SU-DHL-6 (cell line): Measurements from ENCODE around the gene UNK.

Experiments
- H2AFZ ChIP-seq: fragments of 200-600 bp; sonication (generic); 2 replicates; pipeline ENCODE4 v1.6.1; 2014; ENCODE audit warnings: low read depth, mild to moderate bottlenecking, moderate library complexity, mixed read lengths, antibody characterized with exemption, low read length; ENCODE audit not compliant: severe bottlenecking
- H3F3A ChIP-seq: fragments of 200-600 bp; shearing (Covaris generic); 2 replicates; pipeline ENCODE4 v1.6.0; 2016; ENCODE audit warnings: antibody characterized with exemption, mild to moderate bottlenecking; ENCODE audit not compliant: insufficient read depth
- H3K27ac ChIP-seq: fragments of 200-600 bp; sonication (generic); 2 replicates; pipeline ENCODE4 v1.5.1; 2016; ENCODE audit warnings: low read depth, mild to moderate bottlenecking, low read length, moderate library complexity, mixed read lengths
- H3K27me3 ChIP-seq: fragments of 200-600 bp; sonication (generic), shearing (Covaris generic); 2 replicates; pipeline ENCODE4 v1.6.0; 2014; ENCODE audit warnings: mild to moderate bottlenecking, low read length
- H3K36me3 ChIP-seq: fragments of 200-600 bp; sonication (generic); 2 replicates; pipeline ENCODE4 v1.6.1; 2014; ENCODE audit warnings: mild to moderate bottlenecking, low read length, mixed read lengths
- H3K4me2 ChIP-seq: fragments of 300-600, 200-600 bp; shearing (Covaris generic), sonication (generic); 2 replicates; pipeline ENCODE4 v1.6.0; 2014; ENCODE audit warnings: low read length, low read depth, mild to moderate bottlenecking; ENCODE audit not compliant: poor library complexity, severe bottlenecking
- H3K4me3 ChIP-seq: fragments of 200-600 bp; sonication (generic); 2 replicates; pipeline ENCODE4 v1.5.1; 2014; ENCODE audit warnings: antibody characterized with exemption, low read length, mild to moderate bottlenecking, mixed read lengths; ENCODE audit not compliant: insufficient read depth, poor library complexity, severe bottlenecking
- H3K79me2 ChIP-seq: fragments of 200-600 bp; sonication (generic); 2 replicates; pipeline ENCODE4 v1.6.1; 2014; ENCODE audit warnings: mild to moderate bottlenecking, low read length, moderate library complexity; ENCODE audit not compliant: insufficient read depth
- H3K9ac ChIP-seq: fragments of 200-600 bp; sonication (generic); 2 replicates; pipeline ENCODE4 v1.7.0; 2014; ENCODE audit warnings: mild to moderate bottlenecking, low read length
- H3K9me2 ChIP-seq: fragments of 200-600 bp; sonication (generic); replicated peaks from 2 replicates; pipeline ENCODE4 v1.6.1; 2014; ENCODE audit warnings: low read length; ENCODE audit not compliant: insufficient read depth
- H3K9me3 ChIP-seq: fragments of 200-600 bp; sonication (generic); 2 replicates; pipeline ENCODE4 v1.6.1; 2014; ENCODE audit warnings: low read length, mixed read lengths; ENCODE audit not compliant: insufficient read depth
- H4K20me1 ChIP-seq: fragments of 200-600 bp; sonication (generic); 2 replicates; pipeline ENCODE4 v1.6.1; 2014; ENCODE audit warnings: low read depth, mild to moderate bottlenecking, antibody characterized with exemption, low read length, moderate library complexity, mixed read lengths
- EZH2phosphoT487 ChIP-seq: fragments of 200-600 bp; sonication (generic), shearing (Covaris generic); conservative IDR thresholded peaks from 2 replicates; pipeline ENCODE4 v1.6.1; 2018; ENCODE audit warnings: mild to moderate bottlenecking, antibody characterized with exemption, low read length, moderate library complexity, mixed read lengths
- TF ChIP-seq, protein P1 (sequence below): fragments of 200-600 bp; sonication (generic); IDR thresholded peaks from one replicate; pipeline ENCODE4 v1.5.1; 2017; ENCODE audit warnings: antibody characterized with exemption, mild to moderate bottlenecking, low read length, moderate library complexity; ENCODE audit not compliant: insufficient read depth, poor library complexity, severe bottlenecking

The UNK gene

DNA sequence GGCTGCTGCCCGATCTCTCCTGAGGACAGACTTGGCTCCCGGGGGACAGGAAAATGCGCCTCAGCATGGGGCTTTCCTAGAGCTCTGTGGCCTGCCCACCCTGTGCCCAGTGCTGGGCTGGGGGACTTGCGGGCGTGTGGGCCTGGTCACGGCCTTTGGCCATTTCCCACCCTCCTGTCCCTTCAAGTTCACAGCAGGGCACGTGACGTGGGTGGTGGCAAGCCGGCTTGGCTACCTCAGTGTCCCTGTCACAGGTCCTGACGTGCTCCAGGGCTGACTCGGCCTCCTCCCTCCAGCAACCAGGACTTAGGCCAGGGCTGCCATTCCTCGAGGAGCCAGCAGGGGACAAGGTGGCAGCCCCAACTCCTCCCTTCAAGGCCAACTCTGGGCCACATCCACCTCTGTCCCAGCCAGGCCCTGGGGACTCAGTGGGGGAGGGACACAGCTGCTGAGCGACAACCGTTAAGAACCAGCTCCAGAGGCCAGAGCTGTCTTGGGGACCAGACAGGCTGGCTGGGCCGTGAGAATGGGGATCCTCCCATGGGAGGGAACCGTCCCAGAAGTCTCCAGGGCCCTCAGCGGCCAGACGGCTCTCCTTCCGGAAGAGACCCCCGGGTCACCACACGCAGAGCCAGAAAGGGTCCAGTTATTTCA is 60.6 kb downstream of the UNK start:
- no peaks in the 10 kb centered on the region for H3F3A ChIP-seq
- H3K9me3 ChIP-seq = no peaks in the 10 kb centered on the region
- no peaks in the 10 kb centered on the region for H3K9me2 ChIP-seq
- no peak overlapping the region for H3K4me2 ChIP-seq
- H3K27me3 ChIP-seq = no peaks in the 10 kb centered on the region
- H3K36me3 ChIP-seq = no peaks in the 10 kb centered on the region
- no peaks in the 10 kb centered on the region for H4K20me1 ChIP-seq
- H3K9ac ChIP-seq = no peak overlapping the region
- H3K27ac ChIP-seq = no peak overlapping the region
- no peak overlapping the region for H3K4me3 ChIP-seq
- TF ChIP-seq, protein P1, sequence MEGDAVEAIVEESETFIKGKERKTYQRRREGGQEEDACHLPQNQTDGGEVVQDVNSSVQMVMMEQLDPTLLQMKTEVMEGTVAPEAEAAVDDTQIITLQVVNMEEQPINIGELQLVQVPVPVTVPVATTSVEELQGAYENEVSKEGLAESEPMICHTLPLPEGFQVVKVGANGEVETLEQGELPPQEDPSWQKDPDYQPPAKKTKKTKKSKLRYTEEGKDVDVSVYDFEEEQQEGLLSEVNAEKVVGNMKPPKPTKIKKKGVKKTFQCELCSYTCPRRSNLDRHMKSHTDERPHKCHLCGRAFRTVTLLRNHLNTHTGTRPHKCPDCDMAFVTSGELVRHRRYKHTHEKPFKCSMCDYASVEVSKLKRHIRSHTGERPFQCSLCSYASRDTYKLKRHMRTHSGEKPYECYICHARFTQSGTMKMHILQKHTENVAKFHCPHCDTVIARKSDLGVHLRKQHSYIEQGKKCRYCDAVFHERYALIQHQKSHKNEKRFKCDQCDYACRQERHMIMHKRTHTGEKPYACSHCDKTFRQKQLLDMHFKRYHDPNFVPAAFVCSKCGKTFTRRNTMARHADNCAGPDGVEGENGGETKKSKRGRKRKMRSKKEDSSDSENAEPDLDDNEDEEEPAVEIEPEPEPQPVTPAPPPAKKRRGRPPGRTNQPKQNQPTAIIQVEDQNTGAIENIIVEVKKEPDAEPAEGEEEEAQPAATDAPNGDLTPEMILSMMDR = no peak
- TF ChIP-seq EZH2phosphoT487 = no peak
- no peaks in the 10 kb centered on the region for H3K79me2 ChIP-seq
- no peak overlapping the region for H2AFZ ChIP-seq

DNA sequence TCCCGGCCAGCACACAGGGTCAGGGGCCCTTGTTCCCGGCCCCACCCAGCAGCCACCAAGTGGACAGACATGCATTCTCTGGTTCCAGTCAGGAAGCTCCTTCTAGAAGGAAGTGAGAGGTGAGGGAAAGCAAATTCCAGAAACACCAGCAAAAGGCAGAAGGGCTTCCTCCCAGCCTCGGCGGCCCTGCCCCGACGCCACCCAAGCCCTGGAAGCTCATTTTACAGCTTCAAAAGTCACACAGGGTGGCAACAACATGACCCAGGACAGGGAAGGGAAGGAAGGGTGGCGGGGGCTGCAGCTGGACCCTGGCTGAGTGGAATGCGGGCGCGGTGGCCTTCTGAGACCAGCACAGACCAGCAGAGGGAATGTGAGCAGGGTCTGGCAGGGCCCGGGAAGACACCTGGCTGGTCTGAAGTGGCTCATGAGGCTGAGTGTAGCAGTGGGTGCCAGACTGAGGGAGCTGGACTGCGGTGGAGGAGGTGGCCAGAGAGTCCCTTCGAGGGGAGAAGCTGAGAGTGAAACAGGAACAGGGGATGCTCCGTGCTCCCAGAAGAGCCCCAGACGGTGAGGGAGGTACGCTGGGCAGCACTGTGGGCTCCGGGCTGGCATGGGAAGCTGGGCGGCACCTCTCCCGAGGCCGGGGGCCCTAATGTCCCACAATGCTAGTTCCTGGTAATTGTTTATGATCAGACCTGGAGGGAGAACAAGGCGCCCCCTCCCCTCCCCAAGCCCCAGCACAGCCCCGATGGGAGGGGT is 61.5 kb downstream of the UNK start:
- Histone ChIP-seq H3K4me3 (no peak overlapping the region), H3K27me3 (no peaks in the 10 kb centered on the region), H2AFZ (no peak overlapping the region), H3K27ac (no peak overlapping the region), H3K36me3 (no peaks in the 10 kb centered on the region), H3K4me2 (no peak overlapping the region), H3F3A (no peaks in the 10 kb centered on the region), H4K20me1 (no peaks in the 10 kb centered on the region), H3K9ac (no peak overlapping the region), H3K9me2 (no peaks in the 10 kb centered on the region), H3K79me2 (no peaks in the 10 kb centered on the region), H3K9me3 (no peaks in the 10 kb centered on the region)
- no peak for TF ChIP-seq EZH2phosphoT487
- TF ChIP-seq, protein P1 = no peak

DNA sequence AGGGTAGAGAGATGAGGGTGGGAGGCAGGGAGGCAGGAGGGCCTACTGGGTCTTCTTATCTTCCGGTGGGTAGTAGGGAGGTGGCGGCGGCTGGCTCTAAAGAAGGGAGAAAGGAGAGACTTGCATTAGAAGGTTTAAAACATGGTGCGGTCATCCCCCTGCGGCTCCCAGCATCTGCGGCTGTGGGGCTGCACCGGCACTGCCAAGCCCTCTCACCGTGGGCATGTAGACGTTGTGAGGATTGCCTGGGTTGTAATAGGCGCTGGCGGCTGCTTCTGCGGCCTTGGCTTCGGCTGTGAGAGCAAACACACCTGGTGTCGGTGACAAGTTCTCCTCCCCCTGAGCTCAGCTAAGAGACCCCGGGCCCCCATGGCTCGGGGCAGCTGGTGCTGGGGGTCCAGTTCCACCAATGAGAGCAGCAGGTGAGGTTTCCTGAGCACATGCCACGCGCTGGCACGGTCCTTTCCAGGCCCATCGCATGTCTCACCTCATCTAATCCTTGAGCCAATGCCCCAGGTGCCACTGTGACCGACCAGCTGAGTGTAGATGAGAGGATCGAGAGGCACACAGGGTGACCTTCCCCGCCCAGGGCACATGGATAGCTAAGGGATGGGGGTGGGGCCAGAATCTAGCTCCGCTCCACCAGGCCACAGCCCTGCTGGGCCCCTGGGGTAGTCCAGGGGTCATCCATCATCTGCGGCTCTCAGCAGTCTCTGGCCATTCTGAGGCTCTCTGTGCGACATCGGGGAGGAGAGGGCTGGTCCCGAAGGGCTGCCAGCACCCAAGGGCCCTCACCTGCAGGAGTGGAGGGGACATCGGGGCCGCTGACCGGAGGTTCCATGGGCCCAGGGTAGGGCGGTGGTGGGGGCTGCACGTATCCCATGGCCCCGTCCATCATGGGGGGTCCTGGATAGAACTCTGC is 62.3 kb downstream of the UNK start:
- H3F3A ChIP-seq = no peaks in the 10 kb centered on the region
- no peak overlapping the region for H3K9ac ChIP-seq
- no peak overlapping the region for H3K4me2 ChIP-seq
- no peaks in the 10 kb centered on the region for H3K27me3 ChIP-seq
- H4K20me1 ChIP-seq = no peaks in the 10 kb centered on the region
- H2AFZ ChIP-seq = no peak overlapping the region
- TF ChIP-seq, protein P1 = no peak
- no peak for TF ChIP-seq EZH2phosphoT487
- H3K27ac ChIP-seq = no peak overlapping the region
- H3K79me2 ChIP-seq = no peaks in the 10 kb centered on the region
- H3K4me3 ChIP-seq = no peak overlapping the region
- no peaks in the 10 kb centered on the region for H3K36me3 ChIP-seq
- no peaks in the 10 kb centered on the region for H3K9me2 ChIP-seq
- no peaks in the 10 kb centered on the region for H3K9me3 ChIP-seq
